ENCODE measurements around the gene PARD6G.

Gene PARD6G

DNA sequence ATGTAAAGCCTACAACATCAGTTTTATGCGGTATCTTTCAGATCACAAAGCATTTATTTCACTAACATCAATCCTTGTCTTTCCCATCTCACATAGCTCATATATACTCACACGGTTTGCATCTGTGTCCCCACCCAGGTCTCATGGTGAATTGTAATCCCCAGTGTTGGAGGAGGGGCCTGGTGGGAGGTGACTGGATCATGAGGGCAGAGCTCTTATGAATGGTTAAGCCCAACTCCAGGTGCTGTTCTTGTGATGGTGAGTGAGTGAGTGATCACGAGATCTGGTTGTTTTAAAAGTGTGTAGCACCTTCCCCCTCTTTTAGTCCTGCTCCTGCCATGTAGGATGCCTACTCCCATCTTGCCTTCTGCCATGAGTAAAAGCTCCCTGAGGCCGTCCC, 42.0 kb downstream of the PARD6G start:
- no peak for DNase-seq

DNA sequence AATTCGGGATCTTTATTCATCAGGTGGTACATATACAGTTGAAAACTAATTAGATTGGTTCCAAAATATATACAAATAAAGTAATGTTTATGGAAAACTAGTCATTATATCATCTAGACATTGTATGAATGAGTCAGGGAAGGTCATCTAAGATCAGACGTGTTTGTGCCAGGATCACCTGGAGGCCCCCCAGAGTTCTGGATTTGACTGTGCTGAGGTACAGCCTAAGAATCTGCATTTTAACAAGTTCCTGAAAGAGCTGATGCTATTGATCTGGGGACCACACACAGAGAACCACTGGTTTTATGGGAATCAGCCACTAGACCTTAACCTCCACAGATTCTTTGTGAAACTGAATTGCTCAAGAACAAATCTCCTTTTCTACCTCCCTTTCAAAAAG, 43.2 kb downstream of the PARD6G start:
- no peak for DNase-seq

DNA sequence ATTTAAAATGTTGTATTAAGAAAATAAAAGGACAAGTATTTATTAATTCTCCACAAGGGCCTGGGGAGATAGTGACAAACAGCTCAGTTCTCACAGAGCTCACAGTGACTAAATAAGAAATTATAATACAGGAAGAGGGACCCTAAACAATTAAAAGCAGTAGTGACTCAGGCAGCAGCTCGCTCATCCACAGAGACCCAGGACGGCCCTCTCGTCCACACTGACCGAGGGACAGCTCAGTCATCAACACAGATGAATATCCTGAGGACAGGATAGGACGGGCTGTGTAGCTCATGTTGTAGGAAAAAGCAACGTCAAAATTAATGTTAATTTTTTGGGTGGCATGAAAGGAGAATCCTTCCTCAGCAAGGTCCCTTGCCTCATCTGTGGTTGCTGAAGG, 44.1 kb downstream of the PARD6G start:
- no peak for DNase-seq

DNA sequence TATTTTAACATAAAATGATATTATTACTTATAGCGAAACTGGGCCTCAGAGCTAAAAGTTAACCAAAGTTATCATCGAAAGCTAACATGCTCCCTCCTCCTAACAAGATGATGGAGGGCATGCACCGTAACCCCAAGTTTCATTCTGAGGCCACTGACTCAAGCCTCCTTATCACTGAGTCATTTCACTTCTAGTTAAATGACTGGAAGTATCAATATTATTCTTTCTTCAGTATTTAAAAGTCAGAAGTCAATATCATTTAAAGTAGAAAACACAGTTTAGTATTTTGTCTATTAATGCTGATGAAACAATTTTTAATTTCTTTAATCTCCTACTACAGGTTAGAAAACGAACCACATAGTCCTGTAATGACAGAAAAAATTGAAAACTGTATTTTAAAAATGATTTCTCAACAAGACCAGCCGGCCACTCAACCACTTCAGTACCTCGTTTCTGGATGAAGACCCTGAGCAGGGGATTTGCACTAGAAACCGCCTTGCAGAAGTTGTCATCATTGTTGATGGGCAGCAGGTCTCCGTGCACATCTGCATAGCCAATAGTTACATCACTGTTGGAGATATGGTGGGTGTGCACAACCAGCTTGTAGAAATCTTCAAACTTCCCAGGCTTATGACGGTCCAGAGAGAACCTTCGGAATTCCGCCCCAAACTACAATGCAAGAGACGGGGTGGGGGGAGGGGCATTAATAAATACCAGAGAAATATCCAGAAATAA, 44.9 kb downstream of the PARD6G start:
- peak; percentile 63 for DNase-seq

DNA sequence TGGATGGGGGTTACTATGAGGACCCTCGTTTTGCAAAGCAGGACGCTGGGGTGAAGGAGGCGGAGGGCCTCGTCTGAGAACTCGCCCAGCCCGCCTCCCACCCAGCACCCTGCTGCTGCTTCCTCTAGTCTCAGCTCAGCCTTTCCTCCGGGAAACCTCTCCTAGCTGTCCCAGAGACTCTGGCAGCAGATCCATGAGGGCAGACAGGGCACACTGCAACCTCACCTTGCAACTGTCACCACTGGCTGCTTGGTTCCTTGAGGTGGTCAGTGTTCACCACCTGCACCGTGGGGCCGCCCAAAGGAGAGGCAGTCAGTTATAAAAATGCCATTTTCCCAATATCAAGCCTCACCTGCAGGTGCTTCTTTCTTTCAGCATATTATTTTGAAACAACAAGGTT, 45.6 kb downstream of the PARD6G start:
- DNase-seq, result no peak

DNA sequence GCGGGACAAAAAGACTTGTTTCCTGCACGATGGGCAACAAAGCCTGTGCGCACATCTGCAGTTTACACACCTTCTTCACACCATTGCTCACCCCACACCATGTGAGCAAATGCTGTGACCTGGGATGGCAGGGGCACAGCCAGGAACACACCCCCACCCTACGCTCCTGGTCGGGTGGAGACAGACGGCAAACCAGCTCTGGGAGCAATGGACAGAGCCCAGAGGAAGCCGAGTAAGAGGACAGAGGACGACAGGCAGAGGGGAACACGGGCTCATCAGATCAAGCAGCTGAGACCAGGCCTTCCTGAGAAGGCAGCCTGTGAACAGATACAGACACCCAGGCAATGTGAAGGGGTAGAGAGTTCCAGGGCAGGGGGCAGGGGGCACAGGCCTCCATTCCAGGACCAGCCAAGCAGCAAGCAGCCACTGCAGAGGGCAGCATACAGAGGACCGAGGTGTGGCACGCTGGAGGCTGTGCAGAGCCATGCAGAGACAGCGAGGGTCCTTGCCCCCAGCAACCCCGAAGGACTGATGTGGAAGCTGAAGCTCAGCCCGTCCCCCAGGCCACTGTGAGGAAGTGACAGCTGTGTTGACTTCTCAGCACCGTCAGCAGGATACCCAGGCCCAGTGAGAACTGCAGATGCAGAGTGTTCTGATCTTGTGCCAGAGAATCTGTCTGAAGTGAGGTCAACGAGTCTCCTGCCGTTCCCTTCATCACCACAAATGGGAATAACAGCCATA, 46.2 kb downstream of the PARD6G start:
- DNase-seq, result no peak

DNA sequence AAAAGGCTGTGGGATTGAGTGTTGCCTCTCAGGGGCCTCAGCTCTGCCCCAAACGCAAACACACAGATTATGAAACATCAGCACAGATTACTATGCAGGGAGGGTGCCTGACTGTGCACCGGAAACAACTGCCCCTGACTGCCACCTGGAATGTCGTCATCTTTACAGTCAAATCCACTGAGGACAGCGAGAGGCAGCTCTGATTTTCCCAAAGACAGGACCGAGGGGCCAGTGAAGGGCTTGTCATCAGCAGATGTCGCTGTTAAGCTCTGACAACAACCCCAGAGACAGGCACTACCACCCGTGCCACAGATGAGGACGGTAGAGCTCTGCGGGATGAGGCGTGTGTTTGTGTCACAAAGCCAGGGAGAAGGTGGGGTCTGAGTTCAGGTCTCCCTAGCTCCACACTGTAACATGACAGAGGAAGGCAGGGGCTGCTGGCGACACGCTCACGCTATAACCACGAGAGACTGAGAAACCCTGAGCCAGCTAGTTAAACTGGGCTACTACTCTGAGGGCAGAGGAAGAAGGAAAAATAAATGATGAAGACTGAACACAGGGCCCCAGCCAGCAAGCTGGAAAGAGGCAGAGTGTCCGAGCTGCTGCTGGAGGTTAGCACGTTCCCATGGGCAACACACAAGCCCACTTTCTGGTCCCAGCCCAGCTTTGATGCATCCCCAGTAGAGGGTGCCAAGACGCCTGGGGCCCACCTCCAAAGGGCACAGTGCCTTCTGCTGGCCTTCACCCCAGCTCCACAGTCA, 47.0 kb downstream of the PARD6G start:
- no peak for DNase-seq

DNA sequence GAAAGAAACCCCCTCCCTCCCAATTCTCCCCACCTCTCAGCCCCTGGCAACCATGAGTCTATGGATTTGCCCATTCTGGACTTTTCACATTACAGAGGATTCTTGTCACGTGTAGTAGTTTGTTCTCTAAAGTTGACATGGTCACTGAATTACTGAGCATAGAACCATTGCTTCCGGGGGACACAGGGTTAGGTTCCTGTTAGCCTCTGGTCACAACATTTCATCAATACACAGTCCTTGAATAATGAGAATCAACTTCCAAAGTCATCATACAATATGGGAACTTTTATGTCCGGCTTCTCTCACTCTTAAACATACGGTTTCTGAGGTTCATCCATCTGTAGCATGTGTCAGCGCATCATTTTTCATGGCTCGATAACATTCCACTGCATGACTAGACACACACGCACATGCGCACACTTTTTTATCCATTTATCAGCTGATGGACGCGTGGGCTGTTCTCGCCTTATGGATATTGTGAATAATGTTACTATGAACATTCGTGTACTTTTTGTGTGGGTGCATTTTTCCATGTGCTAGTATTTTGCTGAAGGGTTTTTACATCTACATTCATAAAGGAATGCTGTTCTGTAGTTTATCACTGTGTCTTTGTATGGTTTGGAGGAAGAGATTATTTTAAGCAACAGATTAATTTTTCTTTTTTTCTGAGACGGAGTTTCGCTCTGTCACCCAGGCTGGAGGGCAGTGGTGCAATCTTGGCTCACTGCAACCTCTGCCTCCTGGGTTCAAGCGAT, 48.1 kb downstream of the PARD6G start:
- DNase-seq, result no peak

DNA sequence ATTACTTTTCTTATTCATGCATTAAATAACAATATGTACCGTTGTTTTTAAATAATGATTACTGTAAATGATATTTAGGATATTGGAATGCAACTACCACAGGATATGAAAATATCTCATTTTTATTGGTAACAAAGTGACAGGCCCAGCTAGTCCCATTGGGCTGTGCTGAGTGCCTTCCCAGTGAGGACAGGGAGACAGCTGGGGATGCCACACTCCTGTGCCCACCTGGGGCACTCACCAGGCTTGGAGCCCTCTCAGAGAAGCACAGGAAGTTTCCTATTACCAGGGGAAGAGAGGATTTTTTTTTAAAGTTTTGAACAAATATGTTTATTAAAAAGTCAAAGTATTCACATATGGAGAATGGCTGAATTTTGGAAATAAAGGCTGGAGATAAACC, 48.9 kb downstream of the PARD6G start:
- no peak for DNase-seq

DNA sequence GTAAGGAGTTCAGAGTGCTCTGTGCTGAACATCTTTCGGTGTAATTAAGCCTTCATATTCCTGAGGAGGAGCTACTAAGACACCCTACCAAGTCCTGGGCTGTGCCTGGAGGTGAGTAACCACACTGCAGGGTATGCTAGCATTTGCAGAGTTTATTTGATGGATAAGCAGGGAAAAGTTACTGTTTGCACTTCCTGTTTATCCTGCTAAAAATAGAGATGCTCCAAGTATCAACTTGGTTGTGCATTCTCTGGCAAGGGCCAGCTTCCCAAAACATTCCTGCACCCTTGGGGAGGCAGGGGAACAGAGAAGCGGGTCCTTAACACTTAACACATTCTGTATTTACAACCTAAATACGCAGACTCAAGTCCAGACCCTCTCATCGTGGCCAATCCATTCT, 49.8 kb downstream of the PARD6G start:
- no peak for DNase-seq

DNA sequence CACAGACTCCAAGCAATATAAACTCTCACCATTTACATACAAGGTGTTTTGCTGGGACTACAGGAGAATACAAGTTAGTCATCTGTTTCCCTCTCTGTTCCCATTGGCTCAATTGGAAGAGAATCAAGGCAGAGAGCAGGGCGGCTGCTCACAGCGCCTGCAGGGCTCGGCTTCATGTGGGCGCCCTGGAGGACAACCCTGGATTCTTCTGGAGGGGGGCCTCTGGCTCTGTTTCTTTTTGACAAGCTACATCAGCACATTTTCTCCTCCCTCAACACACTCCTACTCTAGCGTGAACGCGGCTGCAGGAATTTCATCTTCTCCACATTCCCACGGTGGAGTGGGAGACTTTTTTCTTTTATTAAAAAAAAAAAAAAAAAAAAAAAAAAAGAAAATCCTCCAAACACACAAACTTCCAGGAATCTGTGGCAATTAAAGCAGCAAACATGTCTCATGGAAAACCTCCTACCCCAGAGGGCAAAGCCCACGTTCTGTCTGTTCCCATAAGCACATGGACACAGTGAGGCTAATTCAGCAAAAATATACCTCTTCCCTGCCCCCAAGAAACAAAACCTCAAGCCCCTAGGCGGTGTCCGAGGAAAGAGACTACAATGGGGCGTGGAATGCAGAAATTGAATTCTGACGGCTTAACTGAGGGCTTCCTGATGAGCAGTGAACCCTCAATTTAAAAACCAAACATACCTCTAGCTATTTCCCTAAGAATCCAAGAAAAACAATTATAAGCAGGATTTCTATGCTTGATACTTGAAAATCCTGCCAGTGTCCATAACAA, 50.6 kb downstream of the PARD6G start:
- DNase-seq, result no peak

DNA sequence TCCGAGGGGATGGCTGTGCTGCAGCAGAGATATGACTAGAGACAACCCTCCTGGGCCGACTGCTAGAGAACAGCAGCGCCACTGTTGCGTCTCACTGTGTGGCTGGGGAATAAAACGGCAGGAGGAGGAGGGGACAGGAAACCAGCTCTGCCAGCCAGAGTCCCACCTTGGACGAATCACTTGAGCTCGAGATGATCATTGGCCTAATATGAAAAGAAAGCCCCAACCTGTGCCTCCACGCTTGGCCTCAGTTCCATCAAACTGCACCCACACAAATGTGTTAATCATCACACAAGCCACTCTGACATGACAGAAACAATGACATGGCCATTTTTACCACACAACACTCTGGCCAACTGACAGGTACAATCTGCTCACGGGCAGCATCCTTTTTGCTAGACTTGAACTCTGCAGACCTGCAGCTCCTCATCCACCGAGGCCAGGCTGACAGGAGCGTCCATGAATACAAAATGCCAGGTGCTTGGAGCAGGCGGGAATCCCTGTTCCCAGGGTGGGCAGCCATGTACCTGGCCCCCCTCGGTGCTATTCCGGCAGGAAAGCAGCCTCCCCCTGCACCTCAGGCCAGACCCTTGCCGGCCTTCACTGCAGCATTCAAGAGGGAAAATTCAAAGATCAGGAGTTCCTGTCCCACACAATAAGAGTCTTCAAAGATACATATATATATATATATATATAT, 52.3 kb downstream of the PARD6G start:
- DNase-seq, result no peak

DNA sequence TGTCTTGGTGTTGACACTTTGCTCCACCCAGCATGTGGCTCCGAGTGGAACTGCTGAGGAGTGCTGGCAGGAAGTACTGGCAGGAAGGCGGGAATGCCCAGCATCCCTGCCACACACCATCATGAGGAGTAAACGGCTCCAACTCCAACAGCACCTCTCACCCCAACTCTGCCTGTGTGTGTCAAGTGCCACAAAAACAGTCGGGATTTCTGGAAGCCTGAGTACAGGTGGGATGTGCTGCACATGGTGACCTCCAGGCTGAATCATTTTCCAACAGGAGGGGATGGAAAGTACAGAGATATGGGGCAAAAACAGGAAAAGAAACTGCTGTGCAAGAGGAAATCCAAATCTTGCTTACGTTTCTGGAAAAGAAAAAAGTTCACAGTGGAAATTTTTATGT, 53.6 kb downstream of the PARD6G start:
- DNase-seq, result no peak

DNA sequence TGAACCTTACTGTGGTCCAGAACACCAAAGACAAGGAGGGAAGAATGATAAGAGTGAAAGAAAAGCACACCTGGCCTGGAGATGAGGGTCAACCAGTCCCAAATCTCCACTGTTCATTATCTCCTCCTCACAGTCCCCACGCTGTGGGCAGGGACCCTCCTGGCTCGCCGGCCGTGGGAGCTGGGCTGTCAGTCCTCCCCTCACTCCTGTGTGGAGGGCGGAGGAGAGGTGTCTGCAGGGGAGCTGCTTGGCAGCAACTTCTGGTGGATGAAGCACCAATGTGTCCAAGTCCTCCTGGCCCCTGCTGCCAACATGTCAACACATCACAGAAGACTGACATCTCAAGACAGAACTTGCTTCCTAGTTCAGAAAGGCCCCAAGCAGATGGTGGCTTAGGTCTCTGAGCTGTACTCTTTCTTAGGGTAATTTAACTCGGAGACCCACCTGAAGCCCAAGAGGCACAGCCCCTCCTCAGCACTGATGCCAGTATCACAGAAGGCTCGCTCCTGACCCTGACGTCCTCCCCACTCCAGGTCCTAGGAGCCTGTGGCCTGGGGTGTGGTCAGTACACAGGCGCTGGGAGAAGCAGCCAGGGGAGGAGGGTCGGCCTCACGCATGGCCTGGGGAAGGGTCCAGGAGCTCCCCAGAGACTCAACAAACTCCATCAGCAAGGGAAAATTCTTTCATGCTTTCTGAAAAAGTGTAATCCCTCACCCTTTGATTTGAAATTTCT, 54.5 kb downstream of the PARD6G start:
- no peak for DNase-seq

DNA sequence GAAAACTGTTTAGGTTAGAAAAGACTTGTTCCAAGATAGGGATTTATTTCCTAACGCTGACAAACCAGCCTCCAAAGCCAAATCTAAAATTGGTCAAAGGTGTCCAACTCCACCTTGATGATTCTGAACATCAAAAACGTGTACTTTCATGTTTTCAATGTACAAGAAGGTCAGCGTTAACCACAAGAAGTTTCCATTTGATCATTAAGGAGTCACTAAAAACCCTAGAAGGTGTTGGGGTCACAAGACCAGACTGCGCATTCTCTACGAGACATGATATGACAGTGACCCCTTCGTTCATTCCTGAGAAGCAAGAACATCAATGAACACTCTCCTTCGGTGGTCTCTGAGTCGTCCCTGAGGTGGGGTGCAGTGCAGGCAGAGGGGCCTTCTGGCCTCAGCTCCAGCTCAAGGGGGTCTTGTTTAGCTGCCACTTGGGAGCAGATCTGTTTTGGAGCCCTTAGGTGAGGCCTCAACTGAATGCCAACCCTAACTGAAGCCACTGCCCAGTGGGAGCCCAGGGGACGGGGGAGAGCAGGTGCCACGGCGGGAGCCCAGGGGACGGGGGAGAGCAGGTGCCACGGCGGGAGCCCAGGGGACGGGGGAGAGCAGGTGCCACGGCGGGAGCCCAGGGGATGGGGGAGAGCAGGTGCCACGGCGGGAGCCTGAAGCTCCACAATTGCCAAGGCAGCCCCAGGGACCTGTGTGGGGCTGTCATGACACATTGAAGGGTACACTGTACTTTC, 55.2 kb downstream of the PARD6G start:
- no peak for DNase-seq

DNA sequence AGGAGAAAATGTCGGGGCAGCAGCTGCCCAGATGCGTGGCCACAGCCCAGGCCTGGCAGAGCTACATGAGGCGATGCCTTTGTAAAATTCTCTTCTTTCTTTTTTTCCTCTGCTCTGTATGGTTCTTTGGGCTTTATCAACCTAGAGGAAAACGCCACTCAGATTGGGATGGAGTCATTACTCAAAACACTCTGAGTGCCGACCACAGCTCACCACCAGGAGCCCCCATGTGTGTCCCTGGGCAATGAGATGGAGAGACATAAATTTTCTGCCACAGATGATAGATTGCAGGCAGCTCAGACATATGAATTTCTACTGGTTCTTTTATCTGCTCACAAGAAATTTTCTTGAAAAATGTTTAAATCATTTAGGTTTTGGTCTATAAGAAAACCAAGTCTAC, 56.0 kb downstream of the PARD6G start:
- DNase-seq, result no peak

DNA sequence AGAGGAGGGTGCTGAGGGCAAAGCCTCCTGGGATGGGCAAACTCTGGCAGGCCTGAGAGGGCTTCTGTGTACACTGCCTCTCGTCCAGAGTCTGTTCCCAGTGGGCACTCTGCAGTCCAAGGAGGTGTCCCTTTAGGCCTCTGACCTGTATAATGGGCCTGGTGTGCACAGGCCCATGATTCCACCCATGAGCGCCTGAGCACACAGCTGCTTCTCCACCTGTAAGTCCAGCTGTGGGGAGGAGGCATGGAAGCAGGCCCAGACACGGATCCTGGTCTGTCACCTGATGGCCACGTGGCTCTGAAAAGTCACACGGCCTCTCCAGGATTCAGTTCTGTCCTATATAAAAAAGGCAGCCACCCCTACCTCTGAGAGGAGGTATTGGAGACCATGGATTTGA, 57.0 kb downstream of the PARD6G start:
- no peak for DNase-seq

DNA sequence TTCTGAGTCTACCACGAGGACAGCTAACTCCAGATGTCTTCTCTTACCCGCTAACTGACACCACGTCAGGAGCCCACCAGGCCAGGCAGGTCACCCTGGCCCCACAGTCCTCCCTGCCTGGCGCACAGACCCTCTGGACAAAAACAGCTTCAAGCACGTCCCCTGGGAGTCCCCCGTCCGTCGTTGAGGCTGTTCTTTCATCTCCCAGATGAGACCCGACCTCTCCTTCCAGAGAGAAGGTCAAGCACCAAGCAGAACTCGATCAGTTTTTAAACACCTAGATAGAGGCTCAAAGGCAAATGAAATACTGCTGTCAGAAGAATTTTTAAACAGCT, 57.8 kb downstream of the PARD6G start:
- DNase-seq, result no peak

DNA sequence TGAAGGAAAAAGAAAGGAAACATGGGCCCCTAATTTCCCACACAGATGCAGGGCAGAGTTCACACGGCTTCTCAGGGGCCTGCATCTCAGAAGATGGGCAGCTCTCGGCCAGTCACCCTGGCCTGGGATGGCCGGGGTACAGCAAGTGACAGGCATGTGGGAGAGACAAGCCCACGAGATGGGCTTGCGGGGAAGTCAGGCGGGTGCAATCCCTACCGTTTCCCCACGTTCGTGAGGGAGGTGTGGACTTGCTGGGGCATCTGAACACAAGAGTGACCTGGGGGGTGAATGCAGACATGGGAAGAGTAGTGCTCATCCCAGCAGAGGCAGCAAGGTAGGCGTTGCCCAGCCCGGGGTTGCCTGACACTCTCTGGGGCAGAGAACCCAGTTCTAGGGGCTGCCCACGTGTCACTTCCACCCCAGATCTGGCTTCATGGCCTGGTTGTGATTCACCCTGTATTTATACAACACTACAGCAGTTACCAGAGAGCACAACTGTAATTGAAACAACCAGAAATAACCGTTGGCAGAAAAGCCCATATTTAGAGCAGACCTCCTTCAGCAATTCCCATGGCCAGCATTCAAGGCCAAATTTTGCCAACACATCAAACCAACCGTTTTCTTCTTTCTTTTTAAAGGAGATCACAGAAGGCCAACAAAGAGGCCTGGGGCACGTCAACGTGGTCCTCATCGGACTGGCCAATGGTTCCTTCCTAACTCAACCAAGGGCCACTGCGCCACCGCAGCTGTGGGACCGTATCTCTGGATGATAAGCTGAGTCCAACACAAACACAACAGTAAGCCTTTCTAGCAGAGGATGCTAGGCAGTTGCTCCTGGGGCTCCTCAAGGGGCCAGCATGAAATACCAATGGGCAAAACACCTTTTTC, 58.4 kb downstream of the PARD6G start:
- DNase-seq, result no peak

Measured in stimulated activated CD8-positive, alpha-beta memory T cell treated with anti-CD3 and anti-CD28 coated beads, Interleukin-4, amount 100 ng/mL, for 48 hours (primary cell).